Ovary (tissue), 3 donors: Measurements from ENCODE around the gene NCSTN.

Experiments
- POLR2A ChIP-seq: fragments of 450-650 bp; IDR thresholded peaks from one replicate; pipeline ENCODE4 v1.6.1; 2017; ENCODE audit warnings: antibody characterized with exemption, mild to moderate bottlenecking, moderate library complexity
- TF ChIP-seq, protein P1 (sequence below), 3 donors: fragments of 450-650 bp in 2 of 3; fragments of 200-600 bp in 1 of 3; IDR thresholded peaks; one replicate each; pipeline versions ENCODE4 v1.5.1 to v1.8.0; 2016 to 2022; ENCODE audit warnings: antibody characterized with exemption in 3 of 3, mild to moderate bottlenecking in 1 of 3
- donor health status: DM: no; HTN: no; CAD: no.

DNA sequence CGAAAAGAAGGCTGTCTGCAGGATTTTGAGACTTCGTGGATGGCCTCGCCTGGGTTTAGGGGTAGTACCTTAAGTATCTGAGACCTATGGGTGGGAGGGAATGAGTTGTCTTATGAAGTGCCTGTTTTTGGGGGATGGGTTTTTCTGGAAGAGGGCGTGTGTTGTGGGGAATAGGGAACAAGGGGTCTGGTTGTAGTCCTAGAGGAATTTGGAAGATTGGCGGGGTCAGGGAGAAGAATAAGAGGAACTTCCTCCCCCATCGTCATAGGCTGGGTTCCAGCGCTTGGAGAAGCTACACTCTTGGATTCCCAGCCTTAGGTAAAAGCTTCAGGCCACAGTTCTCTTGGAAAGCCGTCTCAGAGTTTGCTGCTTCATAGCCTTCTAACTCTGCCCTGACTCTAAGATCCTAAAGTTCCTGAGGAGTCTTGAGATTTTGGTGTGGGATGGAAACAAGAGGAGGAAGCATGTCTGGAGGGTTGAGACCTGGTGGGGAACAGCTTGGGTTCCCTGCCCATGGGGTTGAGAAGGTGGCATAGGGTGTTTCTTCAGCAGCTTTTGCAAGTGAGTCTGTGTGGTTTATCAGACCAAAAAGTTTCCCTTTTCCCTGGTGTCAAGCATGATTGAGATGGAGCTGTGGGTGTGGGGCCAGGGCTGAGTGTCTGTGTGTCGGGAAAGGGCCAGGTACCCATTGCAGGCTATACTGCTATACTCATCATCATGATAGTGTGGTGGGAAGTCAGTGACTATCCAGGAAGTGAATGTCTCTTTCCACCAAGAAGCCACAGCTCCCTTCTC lies 59.0 kb downstream of the NCSTN start:
- TF ChIP-seq, protein P1, sequence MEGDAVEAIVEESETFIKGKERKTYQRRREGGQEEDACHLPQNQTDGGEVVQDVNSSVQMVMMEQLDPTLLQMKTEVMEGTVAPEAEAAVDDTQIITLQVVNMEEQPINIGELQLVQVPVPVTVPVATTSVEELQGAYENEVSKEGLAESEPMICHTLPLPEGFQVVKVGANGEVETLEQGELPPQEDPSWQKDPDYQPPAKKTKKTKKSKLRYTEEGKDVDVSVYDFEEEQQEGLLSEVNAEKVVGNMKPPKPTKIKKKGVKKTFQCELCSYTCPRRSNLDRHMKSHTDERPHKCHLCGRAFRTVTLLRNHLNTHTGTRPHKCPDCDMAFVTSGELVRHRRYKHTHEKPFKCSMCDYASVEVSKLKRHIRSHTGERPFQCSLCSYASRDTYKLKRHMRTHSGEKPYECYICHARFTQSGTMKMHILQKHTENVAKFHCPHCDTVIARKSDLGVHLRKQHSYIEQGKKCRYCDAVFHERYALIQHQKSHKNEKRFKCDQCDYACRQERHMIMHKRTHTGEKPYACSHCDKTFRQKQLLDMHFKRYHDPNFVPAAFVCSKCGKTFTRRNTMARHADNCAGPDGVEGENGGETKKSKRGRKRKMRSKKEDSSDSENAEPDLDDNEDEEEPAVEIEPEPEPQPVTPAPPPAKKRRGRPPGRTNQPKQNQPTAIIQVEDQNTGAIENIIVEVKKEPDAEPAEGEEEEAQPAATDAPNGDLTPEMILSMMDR (IDR thresholded peaks at IDR 0.05): no peak
- TF ChIP-seq POLR2A: no peak
